ENCODE data around the gene CD300LF. TPM values are rescaled to one million over a fixed set of nuclear protein-coding genes. Genes with fewer than 3 reads are reported as not detected.
A peak's percentile ranks its signal among the peaks of the same experiment; 100 is the strongest.

CD300LF gene
- total RNA-seq, 4 donors from 2014 or later: 0.40 to 37.8 (median 3.7) TPM

DNA sequence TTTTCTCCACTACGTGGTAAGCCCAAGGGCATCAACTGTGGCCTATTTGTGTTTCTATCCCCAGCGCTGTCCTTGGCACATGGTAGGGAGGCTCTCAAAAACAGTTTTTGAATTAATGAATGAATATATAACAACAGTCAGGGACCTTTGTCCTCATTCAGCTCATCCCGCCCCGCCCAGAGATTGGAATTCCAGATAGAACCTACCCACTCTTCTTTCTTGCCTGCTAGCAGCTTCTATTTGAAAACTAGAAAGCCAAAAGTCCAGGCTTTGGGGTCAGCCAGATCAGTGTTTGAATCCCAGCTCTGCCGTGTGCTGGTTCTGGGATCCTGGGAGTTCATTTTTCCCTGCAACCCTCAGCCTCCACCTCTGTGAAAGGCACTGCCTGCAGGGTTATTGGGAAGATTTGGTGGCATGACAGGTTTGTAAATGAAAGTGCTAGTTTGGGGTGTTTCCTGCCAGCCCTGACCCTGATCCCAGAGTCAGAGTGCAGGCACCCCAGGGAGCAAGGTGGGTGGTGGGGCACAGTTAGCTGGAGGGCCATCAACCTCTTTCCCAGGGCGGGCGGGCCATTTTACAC is 40.2 kb upstream of the CD300LF start:
- Histone ChIP-seq H3K27me3 (no peaks in the 10 kb centered on the region), H3K9me3 (no peaks in the 10 kb centered on the region), H3K36me3 (no peaks in the 10 kb centered on the region), H3K4me3 (no peak overlapping the region), H3K4me1 (peaks cover 17 to 60% (median 42%) of the 10 kb centered on the region in 4 donors), H3K27ac (peak overlapping the region; percentile 5 to 93 (median 44))
- 94% methylated on average over 7 of the region's 7 CpGs; no CpG with 5 or more reads in 1 of the 2 donors for WGBS, 2 donors (ENCODE audit: low coverage in 1 of 2)
- DNase-seq: peak; percentile 37
- in situ Hi-C loops (cut with MboI; ENCODE audit: low pct_ligation_motif_present in 1 of 4, low pct_unique_long_range_greater_than_20kb in 1 of 4, low sequenced_read_pairs in 3 of 4) (no loop called here), intact Hi-C loops (cut with DNase I; ENCODE audit: low total_unique reads) (no loop called here)
- TF ChIP-seq EP300 (IDR thresholded peaks at IDR 0.05; ENCODE audit: low read depth) (no peak), POLR2AphosphoS5 (IDR thresholded peaks at IDR 0.05) (no peak), POLR2A (IDR thresholded peaks at IDR 0.05) (no peak)
- TF ChIP-seq, protein P1, sequence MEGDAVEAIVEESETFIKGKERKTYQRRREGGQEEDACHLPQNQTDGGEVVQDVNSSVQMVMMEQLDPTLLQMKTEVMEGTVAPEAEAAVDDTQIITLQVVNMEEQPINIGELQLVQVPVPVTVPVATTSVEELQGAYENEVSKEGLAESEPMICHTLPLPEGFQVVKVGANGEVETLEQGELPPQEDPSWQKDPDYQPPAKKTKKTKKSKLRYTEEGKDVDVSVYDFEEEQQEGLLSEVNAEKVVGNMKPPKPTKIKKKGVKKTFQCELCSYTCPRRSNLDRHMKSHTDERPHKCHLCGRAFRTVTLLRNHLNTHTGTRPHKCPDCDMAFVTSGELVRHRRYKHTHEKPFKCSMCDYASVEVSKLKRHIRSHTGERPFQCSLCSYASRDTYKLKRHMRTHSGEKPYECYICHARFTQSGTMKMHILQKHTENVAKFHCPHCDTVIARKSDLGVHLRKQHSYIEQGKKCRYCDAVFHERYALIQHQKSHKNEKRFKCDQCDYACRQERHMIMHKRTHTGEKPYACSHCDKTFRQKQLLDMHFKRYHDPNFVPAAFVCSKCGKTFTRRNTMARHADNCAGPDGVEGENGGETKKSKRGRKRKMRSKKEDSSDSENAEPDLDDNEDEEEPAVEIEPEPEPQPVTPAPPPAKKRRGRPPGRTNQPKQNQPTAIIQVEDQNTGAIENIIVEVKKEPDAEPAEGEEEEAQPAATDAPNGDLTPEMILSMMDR (IDR thresholded peaks at IDR 0.05): no peak

DNA sequence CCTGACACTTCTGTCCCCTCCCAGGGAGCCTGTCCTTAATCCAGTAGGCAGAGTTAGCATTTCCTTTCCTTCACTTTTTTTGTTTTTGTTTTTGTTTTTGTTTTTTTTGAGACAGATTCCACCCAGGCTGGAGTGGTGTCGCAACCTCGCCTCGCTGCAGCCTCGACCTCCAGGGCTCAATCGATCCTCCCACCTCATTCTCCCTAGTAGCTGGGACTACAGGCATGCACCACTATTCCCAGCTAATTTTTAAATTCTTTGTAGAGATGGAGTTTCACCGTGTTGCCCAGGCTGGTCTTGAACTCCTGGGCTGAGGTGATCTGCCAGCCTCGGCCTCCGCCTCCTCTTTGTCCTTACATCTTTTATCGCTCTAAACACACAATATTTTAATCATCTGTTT is 39.7 kb upstream of the CD300LF start:
- Histone ChIP-seq H3K4me3 (no peak overlapping the region), H3K36me3 (no peaks in the 10 kb centered on the region), H3K27ac (peak overlapping the region; percentile 44 to 93 (median 90)), H3K27me3 (no peaks in the 10 kb centered on the region), H3K4me1 (peaks cover 16 to 60% (median 42%) of the 10 kb centered on the region in 4 donors), H3K9me3 (no peaks in the 10 kb centered on the region)
- in situ Hi-C loops (cut with MboI; ENCODE audit: low pct_ligation_motif_present in 1 of 4, low pct_unique_long_range_greater_than_20kb in 1 of 4, low sequenced_read_pairs in 3 of 4): no loop called here
- no peak for DNase-seq
- TF ChIP-seq POLR2AphosphoS5 (IDR thresholded peaks at IDR 0.05) (no peak), POLR2A (IDR thresholded peaks at IDR 0.05) (no peak), EP300 (IDR thresholded peaks at IDR 0.05; ENCODE audit: low read depth) (no peak)
- TF ChIP-seq, protein P1 (IDR thresholded peaks at IDR 0.05): no peak
- whole genome bisulfite sequencing, 2 donors (ENCODE audit: low coverage in 1 of 2): 94% methylated on average over 9 of the region's 9 CpGs; no CpG with 5 or more reads in 1 of the 2 donors
- intact Hi-C loops (cut with DNase I; ENCODE audit: low total_unique reads): no loop called here

DNA sequence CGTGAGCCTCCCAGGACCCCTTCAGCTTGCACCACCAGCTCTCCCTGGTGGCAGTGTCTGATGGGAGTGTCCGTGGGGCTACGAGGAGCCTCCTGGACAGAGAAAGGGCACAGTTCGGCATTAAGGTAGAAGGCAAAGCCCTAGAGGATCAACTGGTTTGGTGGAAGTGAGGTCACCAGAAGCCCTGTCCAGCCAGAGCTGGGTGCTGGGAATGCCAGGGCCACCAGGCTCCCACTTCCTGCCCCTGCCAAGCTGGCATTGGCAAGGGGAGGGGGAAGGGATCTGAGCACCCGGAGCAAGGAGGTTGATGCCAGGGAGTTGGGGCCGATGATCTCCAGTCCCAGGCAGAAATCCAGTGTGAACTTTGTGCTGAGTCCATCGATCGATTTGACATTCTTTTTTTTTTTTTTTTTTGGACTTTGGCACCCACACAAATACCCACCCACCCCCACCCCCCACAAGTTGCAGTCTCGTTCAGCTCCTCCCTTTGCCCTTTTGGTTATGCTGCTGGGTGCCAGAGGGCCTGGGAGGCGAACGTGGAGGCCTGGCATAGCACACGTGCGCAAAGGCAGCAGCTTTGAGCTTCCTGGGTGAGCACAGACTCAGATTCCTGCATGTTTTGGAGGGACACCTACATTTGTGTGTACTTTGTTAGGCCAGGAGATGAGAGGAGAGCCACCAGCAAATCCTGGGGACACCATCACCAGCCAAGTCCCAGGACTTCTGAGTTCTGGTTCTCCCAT is 37.8 kb upstream of the CD300LF start:
- WGBS, 2 donors (ENCODE audit: low coverage in 1 of 2): 52% methylated on average over 12 of the region's 13 CpGs; no CpG with 5 or more reads in 1 of the 2 donors
- intact Hi-C loops (cut with DNase I; ENCODE audit: low total_unique reads): no loop called here

DNA sequence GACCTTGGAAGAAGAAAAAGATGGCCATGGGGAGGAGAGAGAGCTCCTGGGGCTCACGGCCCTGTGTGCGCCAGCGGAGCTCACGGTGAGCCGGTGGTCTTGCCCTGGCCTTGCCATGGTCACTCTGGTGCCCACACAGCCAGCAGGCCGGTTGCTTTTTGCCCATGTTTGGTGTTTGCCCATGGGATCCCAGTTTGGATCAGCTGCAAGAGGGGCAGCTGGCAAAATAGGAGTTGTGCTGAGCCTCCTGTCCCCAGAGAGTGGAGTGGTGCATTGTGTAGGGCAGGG is 37.3 kb upstream of the CD300LF start:
- Histone ChIP-seq H3K36me3 (no peaks in the 10 kb centered on the region), H3K27me3 (no peaks in the 10 kb centered on the region), H3K27ac (peak overlapping the region; percentile 90 to 93 (median 91)), H3K4me1 (peaks cover 13 to 67% (median 38%) of the 10 kb centered on the region in 4 donors), H3K9me3 (no peaks in the 10 kb centered on the region), H3K4me3 (peak overlapping the region; percentile 80 to 94 (median 88))
- no peak for DNase-seq
- intact Hi-C loops (cut with DNase I; ENCODE audit: low total_unique reads) (no loop called here), in situ Hi-C loops (cut with MboI; ENCODE audit: low pct_ligation_motif_present in 1 of 4, low pct_unique_long_range_greater_than_20kb in 1 of 4, low sequenced_read_pairs in 3 of 4) (no loop called here)
- WGBS, 2 donors (ENCODE audit: low coverage in 1 of 2): 59% methylated on average over 6 of the region's 6 CpGs; no CpG with 5 or more reads in 1 of the 2 donors
- TF ChIP-seq, protein P1 (IDR thresholded peaks at IDR 0.05): no peak
- TF ChIP-seq POLR2AphosphoS5 (IDR thresholded peaks at IDR 0.05): no peak
- no peak for TF ChIP-seq EP300 (IDR thresholded peaks at IDR 0.05; ENCODE audit: low read depth)
- peak; percentile 22 for TF ChIP-seq POLR2A (IDR thresholded peaks at IDR 0.05)

More for the DNA sequence above, 37.8 kb upstream of the CD300LF start:
- in situ Hi-C loops (cut with MboI; ENCODE audit: low pct_ligation_motif_present in 1 of 4, low pct_unique_long_range_greater_than_20kb in 1 of 4, low sequenced_read_pairs in 3 of 4): no loop called here
- Histone ChIP-seq H3K9me3 (no peaks in the 10 kb centered on the region), H3K36me3 (no peaks in the 10 kb centered on the region), H3K27me3 (no peaks in the 10 kb centered on the region), H3K4me1 (peaks cover 13 to 61% (median 33%) of the 10 kb centered on the region in 4 donors), H3K4me3 (peak overlapping the region; percentile 80 to 94 (median 88)), H3K27ac (peak overlapping the region; percentile 90 to 93 (median 91))
- TF ChIP-seq EP300 (IDR thresholded peaks at IDR 0.05; ENCODE audit: low read depth) (no peak), POLR2AphosphoS5 (IDR thresholded peaks at IDR 0.05) (peak in 1 of 3 donors; percentile 60), POLR2A (IDR thresholded peaks at IDR 0.05) (peak; percentile 24)
- TF ChIP-seq, protein P1 (IDR thresholded peaks at IDR 0.05): no peak
- peak; percentile 66 for DNase-seq
